SK-N-MC (cell line): ENCODE measurements around the gene PSORS1C1.
"Not testable (repeated sequence)": the region's sequence is repeated elsewhere in the genome, so short reads cannot be mapped to it uniquely, and the experiment has no call there.

Experiments
- DNase-seq: peaks from one replicate; pipeline ENCODE4 v3.0.0-alpha.2; 2011; ENCODE audit warnings: low read depth, low spot score
- H3K27ac ChIP-seq: fragments of 200-600 bp; sonication (generic); 2 replicates; pipeline ENCODE4 v1.5.1; 2016; ENCODE audit warnings: mixed run types
- H3K36me3 ChIP-seq: fragments of 200-600 bp; sonication (generic); 2 replicates; pipeline ENCODE4 v1.6.1; 2017; ENCODE audit warnings: antibody characterized with exemption, low read length, mixed read lengths; ENCODE audit not compliant: insufficient read depth
- H3K4me3 ChIP-seq: fragments of 200-600 bp; sonication (generic); 2 replicates; pipeline ENCODE4 v1.5.1; 2016
- H3K9ac ChIP-seq: fragments of 200-600 bp; sonication (generic); 2 replicates; pipeline ENCODE4 v1.8.0; 2017; ENCODE audit warnings: mixed run types, mixed read lengths; ENCODE audit not compliant: insufficient read length
- H3K9me3 ChIP-seq: fragments of 200-600 bp; sonication (generic); 2 replicates; pipeline ENCODE4 v1.6.1; 2017; ENCODE audit warnings: low read depth, mild to moderate bottlenecking, antibody characterized with exemption, low read length, moderate library complexity, mixed read lengths
- EZH2 ChIP-seq: fragments of 200-600 bp; sonication (generic); IDR thresholded peaks from one replicate; pipeline ENCODE4 v1.6.1; 2017; ENCODE audit warnings: antibody characterized with exemption
- FOXP2 ChIP-seq: optimal IDR thresholded peaks from 2 replicates; pipeline ENCODE3; 2011; ENCODE audit warnings: mild to moderate bottlenecking, moderate library complexity; ENCODE audit not compliant: insufficient read depth; ENCODE audit errors: extremely low read length, control extremely low read depth
- POLR2AphosphoS5 ChIP-seq: IDR thresholded peaks from 2 replicates; pipeline ENCODE4 v1.6.1; 2012; ENCODE audit warnings: mild to moderate bottlenecking, low read depth, low read length, borderline replicate concordance

The PSORS1C1 gene

GRCh38 chr6:31186052-31186734 is 71.6 kb downstream of the PSORS1C1 start:
- Histone ChIP-seq H3K27ac (no peak overlapping the region), H3K9me3 (no peaks in the 10 kb centered on the region), H3K36me3 (no peaks in the 10 kb centered on the region), H3K4me3 (no peak overlapping the region), H3K9ac (no peak overlapping the region)
- no peak for DNase-seq
- TF ChIP-seq POLR2AphosphoS5 (no peak), FOXP2 (no peak), EZH2 (no peak)

GRCh38 chr6:31187780-31188194 is 73.2 kb downstream of the PSORS1C1 start:
- no peaks in the 10 kb centered on the region for H3K36me3 ChIP-seq

GRCh38 chr6:31189223-31189622 is 74.6 kb downstream of the PSORS1C1 start:
- H3K9ac ChIP-seq, H3K36me3 ChIP-seq, DNase-seq, H3K9me3 ChIP-seq, H3K4me3 ChIP-seq, H3K27ac ChIP-seq: not testable (repeated sequence)

More at GRCh38 chr6:31187780-31188194, 73.2 kb downstream of the PSORS1C1 start:
- DNase-seq = no peak
- H3K27ac ChIP-seq = no peak overlapping the region
- no peaks in the 10 kb centered on the region for H3K9me3 ChIP-seq
- H3K9ac ChIP-seq = no peak overlapping the region
- TF ChIP-seq FOXP2 = no peak
- no peak for TF ChIP-seq POLR2AphosphoS5
- no peak for TF ChIP-seq EZH2
- no peak overlapping the region for H3K4me3 ChIP-seq
